ENCODE data around the gene ESF1.

The ESF1 gene

DNA sequence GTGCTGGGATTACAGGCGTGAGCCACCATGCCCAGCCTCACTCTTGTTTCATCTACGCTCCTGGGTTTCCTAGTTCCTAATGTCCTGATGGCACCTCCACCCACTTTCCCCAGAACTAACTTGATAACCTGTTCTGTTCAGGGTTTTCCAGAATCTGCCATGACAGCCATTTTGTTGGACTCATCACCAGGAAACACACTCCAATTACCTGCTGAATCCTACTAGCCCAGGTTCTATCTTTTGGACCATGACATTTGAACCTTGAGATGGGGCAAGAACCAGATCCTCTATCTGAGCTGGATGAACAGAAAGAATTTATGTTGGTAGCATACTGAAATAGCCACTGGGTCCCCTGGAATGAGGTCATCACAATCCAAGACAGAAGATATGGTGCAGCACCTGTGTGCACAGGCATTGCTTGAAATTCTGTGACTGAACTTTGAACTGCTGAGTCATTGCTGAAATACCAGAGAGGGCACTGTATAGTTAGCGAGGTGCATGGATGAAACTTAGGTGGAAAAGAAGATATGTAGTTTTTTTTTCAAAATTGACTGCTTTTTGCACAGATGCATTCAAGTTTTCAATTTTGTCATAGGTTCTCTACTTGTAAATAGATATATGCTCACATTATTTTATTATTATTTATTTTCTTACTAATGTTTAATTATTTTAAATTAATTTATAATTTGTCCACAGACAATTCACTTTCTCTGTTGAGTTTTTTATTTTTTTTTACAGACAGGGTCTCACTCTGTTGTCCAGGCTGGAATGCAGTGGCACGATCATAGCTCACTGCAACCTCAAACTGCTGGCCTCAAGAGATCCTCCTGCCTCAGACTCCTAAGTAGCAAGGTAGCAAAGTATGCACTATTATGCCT is 103.2 kb downstream of the ESF1 start:
- H3K27me3 Mint-ChIP-seq, result peaks cover 15% of the 10 kb centered on the region
- no peak overlapping the region for H3K27ac Mint-ChIP-seq
- no peaks in the 10 kb centered on the region for H3K4me1 Mint-ChIP-seq
- no peaks in the 10 kb centered on the region for H3K9me3 Mint-ChIP-seq
- H3K36me3 Mint-ChIP-seq, result no peaks in the 10 kb centered on the region
- no peak overlapping the region for H3K4me3 Mint-ChIP-seq

- Mint-ChIP-seq H3K27me3 (peaks cover 4% of the 10 kb centered on the region), H3K27ac (no peak overlapping the region), H3K4me3 (no peak overlapping the region), H3K9me3 (no peaks in the 10 kb centered on the region), H3K36me3 (no peaks in the 10 kb centered on the region), H3K4me1 (no peaks in the 10 kb centered on the region)
These were observed 105.8 kb downstream of the ESF1 start for GRCh38 chr20:13678944-13679343.

DNA sequence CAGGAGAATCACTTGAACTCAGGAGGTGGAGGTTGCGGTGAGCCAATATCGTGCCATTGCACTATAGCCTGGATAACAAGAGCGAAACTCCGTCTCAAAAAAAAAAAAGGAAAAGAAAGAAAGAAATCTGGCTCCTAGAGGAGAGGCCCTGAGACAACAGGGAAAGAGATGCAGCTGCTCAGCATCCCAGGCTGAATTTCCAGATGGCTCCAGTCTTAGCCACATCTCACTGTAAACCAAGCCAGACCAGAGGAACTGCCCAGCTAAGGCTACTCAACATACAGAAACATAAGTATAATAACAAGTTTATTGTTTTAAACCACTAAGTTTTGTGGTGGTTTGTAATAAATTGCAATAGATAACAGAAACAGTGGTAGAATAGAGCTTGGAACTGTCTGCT is 107.5 kb downstream of the ESF1 start:
- Mint-ChIP-seq H3K4me1 (no peaks in the 10 kb centered on the region), H3K4me3 (no peak overlapping the region), H3K27ac (no peak overlapping the region), H3K36me3 (no peaks in the 10 kb centered on the region), H3K27me3 (peaks cover under 1% of the 10 kb centered on the region), H3K9me3 (no peaks in the 10 kb centered on the region)

- Mint-ChIP-seq H3K36me3 (no peaks in the 10 kb centered on the region), H3K4me3 (no peak overlapping the region), H3K9me3 (no peaks in the 10 kb centered on the region), H3K27ac (no peak overlapping the region), H3K4me1 (no peaks in the 10 kb centered on the region), H3K27me3 (peaks cover 6% of the 10 kb centered on the region)
These were observed 108.0 kb downstream of the ESF1 start for GRCh38 chr20:13676682-13677081.

- H3K9me3 Mint-ChIP-seq, result no peaks in the 10 kb centered on the region
- no peaks in the 10 kb centered on the region for H3K36me3 Mint-ChIP-seq
- H3K27me3 Mint-ChIP-seq, result peaks cover 9% of the 10 kb centered on the region
- no peak overlapping the region for H3K27ac Mint-ChIP-seq
- H3K4me3 Mint-ChIP-seq, result no peak overlapping the region
- no peaks in the 10 kb centered on the region for H3K4me1 Mint-ChIP-seq
These were observed 112.0 kb downstream of the ESF1 start for GRCh38 chr20:13672690-13673089.

- Mint-ChIP-seq H3K27ac (no peak overlapping the region), H3K9me3 (no peaks in the 10 kb centered on the region), H3K4me3 (no peak overlapping the region), H3K36me3 (no peaks in the 10 kb centered on the region), H3K27me3 (peaks cover 9% of the 10 kb centered on the region), H3K4me1 (no peaks in the 10 kb centered on the region)
These were observed 112.8 kb downstream of the ESF1 start for GRCh38 chr20:13671916-13672378.

GRCh38 chr20:13671512-13671911 is 113.2 kb downstream of the ESF1 start:
- Mint-ChIP-seq H3K27ac (no peak overlapping the region), H3K4me3 (no peak overlapping the region), H3K9me3 (no peaks in the 10 kb centered on the region)

GRCh38 chr20:13670160-13670559 is 114.6 kb downstream of the ESF1 start:
- H3K36me3 Mint-ChIP-seq, result no peaks in the 10 kb centered on the region
- no peak overlapping the region for H3K4me3 Mint-ChIP-seq
- no peaks in the 10 kb centered on the region for H3K4me1 Mint-ChIP-seq
- H3K27ac Mint-ChIP-seq, result no peak overlapping the region
- H3K27me3 Mint-ChIP-seq, result peaks cover 9% of the 10 kb centered on the region
- H3K9me3 Mint-ChIP-seq, result no peaks in the 10 kb centered on the region

More at GRCh38 chr20:13671512-13671911, 113.2 kb downstream of the ESF1 start:
- H3K4me1 Mint-ChIP-seq, result no peaks in the 10 kb centered on the region
- H3K27me3 Mint-ChIP-seq, result peaks cover 9% of the 10 kb centered on the region
- H3K36me3 Mint-ChIP-seq, result no peaks in the 10 kb centered on the region

DNA sequence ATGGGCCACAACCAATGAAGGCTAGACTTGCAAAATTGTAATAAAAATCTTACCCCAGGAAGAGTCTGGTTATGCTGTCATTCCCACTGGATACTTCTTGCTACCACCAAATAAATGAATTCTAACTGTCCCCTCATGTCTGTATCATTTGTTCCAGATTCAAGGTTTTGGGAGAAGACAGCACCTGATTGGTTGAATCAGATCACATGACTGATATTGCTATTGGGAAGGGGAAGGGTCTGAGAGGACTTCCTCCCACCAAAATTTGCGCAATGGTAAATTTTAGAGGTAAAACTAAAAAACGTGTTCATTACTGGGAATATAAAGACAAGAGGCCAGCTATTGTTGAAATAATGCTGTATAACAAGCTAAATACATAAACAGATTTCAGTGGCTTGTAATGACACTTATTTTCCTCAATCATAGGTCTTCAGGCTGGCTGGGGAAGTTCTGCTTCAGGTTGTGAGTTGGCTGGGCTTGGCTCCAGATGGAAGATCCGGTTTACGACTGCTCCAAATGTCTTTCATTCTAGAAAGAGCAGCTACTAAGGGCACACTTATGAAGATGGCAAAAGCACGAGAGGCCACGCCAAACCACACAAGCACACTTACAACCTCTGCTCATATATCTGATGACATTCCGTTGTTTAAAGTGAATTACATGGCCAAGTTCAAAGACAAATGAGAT is 118.9 kb downstream of the ESF1 start:
- peaks cover 5% of the 10 kb centered on the region for H3K27me3 Mint-ChIP-seq
- H3K9me3 Mint-ChIP-seq, result no peaks in the 10 kb centered on the region
- no peaks in the 10 kb centered on the region for H3K4me1 Mint-ChIP-seq
- H3K27ac Mint-ChIP-seq, result no peak overlapping the region
- no peaks in the 10 kb centered on the region for H3K36me3 Mint-ChIP-seq
- no peak overlapping the region for H3K4me3 Mint-ChIP-seq
